Measurements from ENCODE around the gene MTUS2. TPM values are rescaled to one million over a fixed set of nuclear protein-coding genes. Genes with fewer than 3 reads are reported as not detected.
A peak's percentile ranks its signal among the peaks of the same experiment; 100 is the strongest.

MTUS2 gene
- total and polyA plus RNA-seq, 9 of the 15 experiments (the other 6 are each of a cell fraction or from before 2014, with no cell fraction given), result 0.01 to 0.28 (median 0.06) TPM; not detected in 1

DNA sequence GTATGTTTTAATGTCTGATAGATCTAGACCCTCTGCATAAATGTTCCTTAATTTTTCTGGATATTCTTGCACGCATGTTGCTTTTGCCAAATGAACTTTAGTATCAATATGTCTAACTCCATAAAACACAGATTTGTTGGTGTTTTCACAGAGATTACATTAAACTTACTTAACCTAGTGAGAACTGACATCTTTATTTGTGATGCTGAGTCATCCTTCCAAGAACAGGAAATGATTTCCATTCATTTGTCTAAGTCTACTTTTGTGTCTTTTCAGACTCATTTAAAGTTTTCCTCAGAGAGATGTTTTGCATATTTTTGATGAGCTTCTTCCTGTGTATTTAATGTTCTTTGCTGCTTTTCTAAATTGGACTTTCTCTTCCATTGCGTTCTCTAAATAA is 591.3 kb downstream of the MTUS2 start:
- Histone ChIP-seq H4K20me1 (replicated peaks; ENCODE audit: control insufficient read depth, insufficient read depth, low read length) (no peaks in the 10 kb centered on the region), H3K4me2 (ENCODE audit: insufficient read depth, low read length) (no peak overlapping the region), H3K4me1 (replicated peaks in 1 of 2; ENCODE audit: control insufficient read depth in 2 of 2, insufficient read depth in 2 of 2, low read length in 2 of 2) (no peaks in the 10 kb centered on the region), H2AFZ (ENCODE audit: low read depth, low read length) (no peak overlapping the region), H3K79me2 (ENCODE audit: control insufficient read depth, insufficient read depth, low read length) (no peaks in the 10 kb centered on the region), H3K27me3 (ENCODE audit: control insufficient read depth in 2 of 2, insufficient read depth in 2 of 2, low read length in 2 of 2) (no peaks in the 10 kb centered on the region), H3K9me3 (replicated peaks; ENCODE audit: control insufficient read depth, insufficient read depth, low read depth, low read length) (no peaks in the 10 kb centered on the region), H3K4me3 (no peak overlapping the region), H3K9me1 (ENCODE audit: control insufficient read depth, insufficient read depth, low read length) (no peaks in the 10 kb centered on the region), H3K27ac (ENCODE audit: extremely low read depth, low read depth, low read length) (no peak overlapping the region), H3K9ac (ENCODE audit: insufficient read depth in 1 of 2, low read depth in 2 of 2, low read length in 2 of 2) (no peak overlapping the region), H3K36me3 (ENCODE audit: control insufficient read depth, insufficient read depth, low read length) (no peaks in the 10 kb centered on the region)
- intact Hi-C loops (cut with micrococcal nuclease) (no loop called here), in situ Hi-C loops (cut with MboI) (no loop called here)
- no TSS peak for BruUV-seq (replicated peaks)
- no peak for ATAC-seq
- no peak for FAIRE-seq
- no peak for DNase-seq (ENCODE audit: extremely low read depth in 1 of 4, low spot score in 3 of 4)
- WGBS (ENCODE audit: insufficient coverage, low coverage, missing lambda C conversion rate), result 56% methylated on average over 2 of the region's 2 CpGs
- TF ChIP-seq TRIM24 (IDR thresholded peaks at IDR 0.05), result 0 out of 4 replicates have a peak, but pooled peaks of 1 of the 2 experiments have one; percentile 16
- peak; percentile 45; the same call in 1 of the 2 replicates for TF ChIP-seq ATF3 (IDR thresholded peaks at IDR 0.05)
- TF ChIP-seq ATF3 (CRISPR knock-in tag; conservative IDR thresholded peaks at IDR 0.05), result no peak
- TF ChIP-seq JUND (IDR thresholded peaks at IDR 0.05; ENCODE audit: borderline replicate concordance, low read depth, low read length), result peak; percentile 24; the same call in 1 of the 2 replicates
- TF ChIP-seq JUND (tag; IDR thresholded peaks at IDR 0.05; ENCODE audit: borderline replicate concordance, low read depth, low read length), result no peak; the same call in 2 of the 3 replicates
- no peak for TF ChIP-seq ZNF280B (CRISPR knock-in tag; IDR thresholded peaks at IDR 0.05)
- TF ChIP-seq NFE2L1 (tag; IDR thresholded peaks at IDR 0.05; ENCODE audit: borderline replicate concordance, low read depth), result peak; percentile 68
- TF ChIP-seq PHF20 (IDR thresholded peaks at IDR 0.05; ENCODE audit: partially characterized antibody), result no peak
- peak; percentile 64; the same call in 1 of the 2 replicates for TF ChIP-seq MAFF (IDR thresholded peaks at IDR 0.05; ENCODE audit: low read length)
- TF ChIP-seq MAFK (IDR thresholded peaks at IDR 0.05; ENCODE audit: low read length), result peak; percentile 60; the same call in 1 of the 2 replicates
- peak; percentile 78 for TF ChIP-seq MAFG (tag; conservative IDR thresholded peaks at IDR 0.05)
- peak; percentile 67 for TF ChIP-seq C11orf30 (IDR thresholded peaks at IDR 0.05; ENCODE audit: low read depth)
- peak; percentile 71 for TF ChIP-seq ZNF316 (IDR thresholded peaks at IDR 0.05)
- TF ChIP-seq NCOA4 (IDR thresholded peaks at IDR 0.05; ENCODE audit: partially characterized antibody), result no peak
- TF ChIP-seq, protein P1, sequence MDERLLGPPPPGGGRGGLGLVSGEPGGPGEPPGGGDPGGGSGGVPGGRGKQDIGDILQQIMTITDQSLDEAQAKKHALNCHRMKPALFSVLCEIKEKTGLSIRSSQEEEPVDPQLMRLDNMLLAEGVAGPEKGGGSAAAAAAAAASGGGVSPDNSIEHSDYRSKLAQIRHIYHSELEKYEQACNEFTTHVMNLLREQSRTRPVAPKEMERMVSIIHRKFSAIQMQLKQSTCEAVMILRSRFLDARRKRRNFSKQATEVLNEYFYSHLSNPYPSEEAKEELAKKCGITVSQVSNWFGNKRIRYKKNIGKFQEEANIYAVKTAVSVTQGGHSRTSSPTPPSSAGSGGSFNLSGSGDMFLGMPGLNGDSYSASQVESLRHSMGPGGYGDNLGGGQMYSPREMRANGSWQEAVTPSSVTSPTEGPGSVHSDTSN (CRISPR knock-in tag; IDR thresholded peaks at IDR 0.05; ENCODE audit: low read depth), result no peak
- TF ChIP-seq, protein P1 (tag; conservative IDR thresholded peaks at IDR 0.05; ENCODE audit: low read depth), result peak; percentile 28; the same call in 1 of the 2 replicates
- no peak for TF ChIP-seq POLR2AphosphoS5 (IDR thresholded peaks at IDR 0.05; ENCODE audit: control insufficient read depth, insufficient read depth, low read depth, low read length)
- peak; percentile 70 for TF ChIP-seq NFE2 (IDR thresholded peaks at IDR 0.05; ENCODE audit: low read depth)
- 0 out of 2 replicates have a peak, but pooled peaks have one; percentile 21 for TF ChIP-seq ARID1B (IDR thresholded peaks at IDR 0.05)
- peak; percentile 60 for TF ChIP-seq MEIS2 (IDR thresholded peaks at IDR 0.05; ENCODE audit: partially characterized antibody)
- no peak for TF ChIP-seq PRMT5 (CRISPR knock-in tag; IDR thresholded peaks at IDR 0.05)
- ChIA-PET POLR2A (no interaction called here), CTCF (ENCODE audit: low intra/inter-chr PET ratio) (no interaction called here)

All from K562 (cell line).